Calu3 (cell line): Measurements from ENCODE around the gene ROPN1. TPM values are rescaled to one million over a fixed set of nuclear protein-coding genes. Genes with fewer than 3 reads are reported as not detected.
A peak's percentile ranks its signal among the peaks of the same experiment; 100 is the strongest.
"Not testable (repeated sequence)": the region's sequence is repeated elsewhere in the genome, so short reads cannot be mapped to it uniquely, and the experiment has no call there.

ENCODE experiments used
- BruUV-seq: library from RNA; stranded (reverse); fragments of 400-500 nt; replicated peaks from 2 replicates; lab custom pipeline; 2021; lab: Mats Ljungman, UMichigan
- CTCF ChIA-PET: fragments of 300-600 bp; sonication (Branson Sonifier 250); formaldehyde crosslinking; loops from one replicate; lab custom pipeline; 2022; ENCODE audit warnings: antibody characterized with exemption; lab: Charles Lee
- DNase-seq: peaks from one replicate; pipeline ENCODE4 v3.0.0; 2022
- H3K27ac Mint-ChIP-seq: one replicate; pipeline ENCODE4 v1.8.0; 2022; ENCODE audit warnings: mixed read lengths; ENCODE audit not compliant: unreplicated experiment
- H3K27me3 Mint-ChIP-seq: one replicate; pipeline ENCODE4 v1.8.0; 2022; ENCODE audit warnings: mixed read lengths; ENCODE audit not compliant: unreplicated experiment
- H3K36me3 Mint-ChIP-seq: one replicate; pipeline ENCODE4 v1.8.0; 2022; ENCODE audit warnings: mild to moderate bottlenecking, moderate library complexity, mixed read lengths; ENCODE audit not compliant: insufficient read depth, unreplicated experiment
- H3K4me1 Mint-ChIP-seq: one replicate; pipeline ENCODE4 v1.8.0; 2022; ENCODE audit warnings: mild to moderate bottlenecking, low read depth, mixed read lengths; ENCODE audit not compliant: unreplicated experiment
- H3K4me3 Mint-ChIP-seq: one replicate; pipeline ENCODE4 v1.8.0; 2022; ENCODE audit warnings: mild to moderate bottlenecking, low read depth, moderate library complexity, mixed read lengths; ENCODE audit not compliant: unreplicated experiment
- H3K9me3 Mint-ChIP-seq: one replicate; pipeline ENCODE4 v1.8.0; 2022; ENCODE audit warnings: low read depth, mixed read lengths; ENCODE audit not compliant: unreplicated experiment
- intact Hi-C: fragments of 100-400 bp; cut with micrococcal nuclease; formaldehyde crosslinking; loops from one replicate; pipeline ENCODE4 v1.10.0; 2022; ENCODE audit not compliant: unreplicated experiment
- total RNA-seq: library from RNA; stranded (reverse); gene quantifications from 2 replicates; pipeline ENCODE4 v1.2.3, GENCODE V29; 2022
- TF ChIP-seq, protein P1 (sequence below): fragments of 200-600 bp; IDR thresholded peaks from one replicate; pipeline ENCODE4 v1.8.0; 2022; ENCODE audit warnings: antibody characterized with exemption; ENCODE audit not compliant: unreplicated experiment

The ROPN1 gene
- total RNA-seq, 1 experiment from 2014 or later: not detected

- TF ChIP-seq, protein P1, sequence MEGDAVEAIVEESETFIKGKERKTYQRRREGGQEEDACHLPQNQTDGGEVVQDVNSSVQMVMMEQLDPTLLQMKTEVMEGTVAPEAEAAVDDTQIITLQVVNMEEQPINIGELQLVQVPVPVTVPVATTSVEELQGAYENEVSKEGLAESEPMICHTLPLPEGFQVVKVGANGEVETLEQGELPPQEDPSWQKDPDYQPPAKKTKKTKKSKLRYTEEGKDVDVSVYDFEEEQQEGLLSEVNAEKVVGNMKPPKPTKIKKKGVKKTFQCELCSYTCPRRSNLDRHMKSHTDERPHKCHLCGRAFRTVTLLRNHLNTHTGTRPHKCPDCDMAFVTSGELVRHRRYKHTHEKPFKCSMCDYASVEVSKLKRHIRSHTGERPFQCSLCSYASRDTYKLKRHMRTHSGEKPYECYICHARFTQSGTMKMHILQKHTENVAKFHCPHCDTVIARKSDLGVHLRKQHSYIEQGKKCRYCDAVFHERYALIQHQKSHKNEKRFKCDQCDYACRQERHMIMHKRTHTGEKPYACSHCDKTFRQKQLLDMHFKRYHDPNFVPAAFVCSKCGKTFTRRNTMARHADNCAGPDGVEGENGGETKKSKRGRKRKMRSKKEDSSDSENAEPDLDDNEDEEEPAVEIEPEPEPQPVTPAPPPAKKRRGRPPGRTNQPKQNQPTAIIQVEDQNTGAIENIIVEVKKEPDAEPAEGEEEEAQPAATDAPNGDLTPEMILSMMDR: no peak
- BruUV-seq: no TSS peak
- CTCF ChIA-PET: no interaction called here
- intact Hi-C loops: no loop called here
- DNase-seq: no peak
- no peaks in the 10 kb centered on the region for H3K36me3 Mint-ChIP-seq
- H3K9me3 Mint-ChIP-seq: no peaks in the 10 kb centered on the region
- no peaks in the 10 kb centered on the region for H3K4me1 Mint-ChIP-seq
- H3K27ac Mint-ChIP-seq: no peak overlapping the region
- no peak overlapping the region for H3K4me3 Mint-ChIP-seq
- peaks cover 43% of the 10 kb centered on the region for H3K27me3 Mint-ChIP-seq
Observed at GRCh38 chr3:123971406-123971805, 20.5 kb downstream of the ROPN1 start.

- H3K4me1 Mint-ChIP-seq, CTCF ChIA-PET, H3K27ac Mint-ChIP-seq, DNase-seq, H3K36me3 Mint-ChIP-seq, BruUV-seq, H3K9me3 Mint-ChIP-seq, H3K4me3 Mint-ChIP-seq: not testable (repeated sequence)
- peaks cover 52% of the 10 kb centered on the region for H3K27me3 Mint-ChIP-seq
- intact Hi-C loops: loop anchor here (10.0 kb wide), 1 partner anchor 212 kb away; no protein-coding TSS in a partner anchor
Observed at GRCh38 chr3:123967260-123967659, 24.7 kb downstream of the ROPN1 start.

DNA sequence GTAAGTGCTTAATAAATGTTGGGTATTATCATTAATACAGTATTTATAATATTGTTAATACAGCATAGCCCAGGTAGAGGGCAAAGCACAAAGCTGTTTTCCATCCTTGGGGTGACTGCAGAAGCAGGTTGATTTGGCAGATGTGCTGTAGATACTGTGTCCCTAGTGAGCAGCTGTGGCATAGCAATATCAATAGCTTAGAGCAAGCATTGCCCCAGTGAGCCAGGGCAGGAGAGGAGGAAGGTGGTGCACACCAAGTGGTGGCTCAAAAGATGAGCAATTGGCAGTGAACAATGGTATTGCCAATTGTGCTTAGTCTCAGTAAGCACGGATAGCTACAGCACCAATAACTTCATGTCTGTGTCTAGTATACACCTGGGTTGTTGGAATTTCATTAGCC, 25.1 kb downstream of the ROPN1 start:
- H3K4me3 Mint-ChIP-seq, CTCF ChIA-PET, BruUV-seq, H3K27ac Mint-ChIP-seq, H3K4me1 Mint-ChIP-seq, H3K9me3 Mint-ChIP-seq, H3K36me3 Mint-ChIP-seq, DNase-seq: not testable (repeated sequence)
- H3K27me3 Mint-ChIP-seq: peaks cover 48% of the 10 kb centered on the region
- intact Hi-C loops: loop anchor here (10.0 kb wide), 1 partner anchor 212 kb away; no protein-coding TSS in a partner anchor

DNA sequence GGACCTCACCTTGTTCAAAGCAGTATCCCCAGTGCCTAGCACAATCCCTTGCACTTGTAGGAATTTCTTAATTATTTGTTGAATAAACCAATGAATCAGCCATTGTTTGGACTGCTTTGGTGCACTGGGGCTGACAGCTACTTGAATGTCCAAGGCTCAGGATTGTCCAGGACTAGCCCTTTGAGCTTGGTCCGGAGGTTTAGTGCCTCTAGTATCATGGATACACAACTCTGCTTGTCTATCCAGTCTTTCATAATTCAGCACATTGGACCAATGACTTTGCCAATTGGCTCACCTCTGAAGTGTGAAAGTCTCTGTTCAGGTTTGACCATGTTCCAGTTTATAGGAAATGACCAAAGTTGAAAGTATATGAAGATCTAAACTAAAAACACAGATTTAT, 27.1 kb downstream of the ROPN1 start:
- DNase-seq, CTCF ChIA-PET, H3K4me1 Mint-ChIP-seq, H3K9me3 Mint-ChIP-seq, H3K4me3 Mint-ChIP-seq, BruUV-seq, H3K27ac Mint-ChIP-seq: not testable (repeated sequence)
- H3K27me3 Mint-ChIP-seq: peaks cover 30% of the 10 kb centered on the region
- intact Hi-C loops: loop anchor here (10.0 kb wide), 1 partner anchor 210 kb away; no protein-coding TSS in a partner anchor
- H3K36me3 Mint-ChIP-seq: peaks cover 14% of the 10 kb centered on the region

DNA sequence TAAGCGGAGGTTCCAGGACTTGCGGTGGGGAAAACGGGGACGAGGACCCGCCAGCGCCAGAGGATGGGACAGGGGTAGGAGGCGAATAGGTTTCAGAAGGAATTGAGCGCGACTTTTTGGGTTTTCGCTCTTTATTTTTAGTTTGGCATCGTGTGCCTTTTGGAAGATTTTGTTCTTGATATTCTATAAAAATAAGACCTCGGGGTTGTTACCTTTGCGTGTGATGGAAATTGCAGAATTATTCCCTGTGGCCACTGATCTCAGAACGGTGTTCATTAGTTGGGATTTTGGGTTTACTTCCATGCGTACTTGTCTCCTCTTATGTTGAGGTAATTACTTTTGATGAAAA, 30.4 kb downstream of the ROPN1 start:
- H3K4me3 Mint-ChIP-seq: peak overlapping the region; percentile 86
- H3K9me3 Mint-ChIP-seq: no peaks in the 10 kb centered on the region
- H3K4me1 Mint-ChIP-seq: peaks cover 9% of the 10 kb centered on the region
- TF ChIP-seq, protein P1: no peak
- DNase-seq: no peak
- H3K27me3 Mint-ChIP-seq: peaks cover 19% of the 10 kb centered on the region
- CTCF ChIA-PET: interaction anchor here (0.6 to 0.7 kb wide), 9 partner anchors 24 to 980 kb away, joined by 3 to 8 read pairs (median 4); no protein-coding TSS in a partner anchor
- H3K36me3 Mint-ChIP-seq: peaks cover 14% of the 10 kb centered on the region
- BruUV-seq: no TSS peak
- intact Hi-C loops: loop anchor here (10.0 kb wide), 1 partner anchor 207 kb away; no protein-coding TSS in a partner anchor
- H3K27ac Mint-ChIP-seq: peak overlapping the region; percentile 79
